ENCODE measurements around the gene PTGR3.
A peak's percentile ranks its signal among the peaks of the same experiment; 100 is the strongest.

The PTGR3 gene

DNA sequence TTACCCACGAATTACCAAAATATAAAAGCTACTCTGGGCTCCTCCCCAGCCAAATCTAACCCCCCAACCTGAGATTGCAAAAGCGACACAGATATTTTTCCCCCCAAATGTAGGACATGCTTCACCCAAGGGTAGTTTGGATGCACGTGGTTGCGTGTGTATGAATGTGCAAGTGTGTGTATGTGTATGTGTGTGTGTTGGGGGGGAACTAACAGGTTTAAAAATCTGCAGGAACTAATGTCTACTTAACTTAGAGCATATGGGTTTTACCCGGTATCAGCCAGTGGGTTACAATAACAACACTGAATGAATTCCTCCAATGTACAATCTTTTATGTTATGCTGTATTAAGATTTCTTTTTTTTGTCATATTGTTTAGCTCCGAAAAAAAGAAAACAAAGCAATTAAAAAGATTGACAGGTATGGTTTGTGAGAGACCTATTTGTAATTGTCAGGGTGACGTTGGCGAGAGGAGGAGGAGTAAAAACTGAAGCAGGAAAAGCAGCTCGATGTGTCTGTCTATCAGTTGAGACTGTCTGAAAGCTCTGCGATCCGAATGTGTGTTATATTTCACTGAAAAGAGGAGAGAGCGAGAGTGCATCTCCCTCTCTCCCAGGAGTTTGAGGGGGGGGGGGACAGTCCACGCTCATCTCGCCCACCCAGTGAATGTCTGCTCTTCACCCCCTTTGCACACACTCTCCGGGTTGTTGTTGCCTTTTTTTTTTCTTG lies 1.5 kb upstream of the PTGR3 start, which contains the start of gene TSHZ1:
Gene TSHZ1 (plus strand): TSS at position 524 of the 728 bp plus-strand sequence. CDS start 1,080 bp downstream, outside the sequence.
- DNase-seq (peak; percentile 79), ATAC-seq (ENCODE audit: insufficient read depth, low read depth) (peak; percentile 56)
- no peaks in the 10 kb centered on the region for H3K27me3 ChIP-seq (ENCODE audit: insufficient read depth, low read length, poor library complexity)
- H3K27ac ChIP-seq (ENCODE audit: low read length), result peak within 1 kb of the TSS; percentile 95
- peaks cover 9% of the 10 kb centered on the region; the same call in 1 of the 2 replicates for H3K36me3 ChIP-seq (ENCODE audit: insufficient read depth, low read length)
- H2AFZ ChIP-seq (ENCODE audit: low read depth, low read length), result peak within 1 kb of the TSS; percentile 65
- peak within 1 kb of the TSS; percentile 42 to 96 for H3K4me3 ChIP-seq (ENCODE audit: low read depth in 1 of 2, low read length in 2 of 2)
- peaks cover 67% of the 10 kb centered on the region for H3K4me1 ChIP-seq (ENCODE audit: insufficient read depth, low read length)
- peak within 1 kb of the TSS; percentile 85 for H3K9ac ChIP-seq (ENCODE audit: low read depth, low read length)
- TF ChIP-seq, protein P1, sequence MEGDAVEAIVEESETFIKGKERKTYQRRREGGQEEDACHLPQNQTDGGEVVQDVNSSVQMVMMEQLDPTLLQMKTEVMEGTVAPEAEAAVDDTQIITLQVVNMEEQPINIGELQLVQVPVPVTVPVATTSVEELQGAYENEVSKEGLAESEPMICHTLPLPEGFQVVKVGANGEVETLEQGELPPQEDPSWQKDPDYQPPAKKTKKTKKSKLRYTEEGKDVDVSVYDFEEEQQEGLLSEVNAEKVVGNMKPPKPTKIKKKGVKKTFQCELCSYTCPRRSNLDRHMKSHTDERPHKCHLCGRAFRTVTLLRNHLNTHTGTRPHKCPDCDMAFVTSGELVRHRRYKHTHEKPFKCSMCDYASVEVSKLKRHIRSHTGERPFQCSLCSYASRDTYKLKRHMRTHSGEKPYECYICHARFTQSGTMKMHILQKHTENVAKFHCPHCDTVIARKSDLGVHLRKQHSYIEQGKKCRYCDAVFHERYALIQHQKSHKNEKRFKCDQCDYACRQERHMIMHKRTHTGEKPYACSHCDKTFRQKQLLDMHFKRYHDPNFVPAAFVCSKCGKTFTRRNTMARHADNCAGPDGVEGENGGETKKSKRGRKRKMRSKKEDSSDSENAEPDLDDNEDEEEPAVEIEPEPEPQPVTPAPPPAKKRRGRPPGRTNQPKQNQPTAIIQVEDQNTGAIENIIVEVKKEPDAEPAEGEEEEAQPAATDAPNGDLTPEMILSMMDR (IDR thresholded peaks at IDR 0.05; ENCODE audit: borderline replicate concordance, extremely low read depth, low read length, poor library complexity, severe bottlenecking), result no peak
- no peak for TF ChIP-seq EZH2 (IDR thresholded peaks at IDR 0.05; ENCODE audit: borderline replicate concordance, low read depth, low read length, severe bottlenecking)
- peak within 1 kb of the TSS; percentile 73 for H3K4me2 ChIP-seq (ENCODE audit: insufficient read depth, low read length)
- no peaks in the 10 kb centered on the region for H3K9me3 ChIP-seq (ENCODE audit: insufficient read depth, low read length, severe bottlenecking)
- H3K79me2 ChIP-seq (ENCODE audit: insufficient read depth, low read length), result peaks cover 86% of the 10 kb centered on the region
- H4K20me1 ChIP-seq (ENCODE audit: insufficient read depth, low read length), result peaks cover 27% of the 10 kb centered on the region

DNA sequence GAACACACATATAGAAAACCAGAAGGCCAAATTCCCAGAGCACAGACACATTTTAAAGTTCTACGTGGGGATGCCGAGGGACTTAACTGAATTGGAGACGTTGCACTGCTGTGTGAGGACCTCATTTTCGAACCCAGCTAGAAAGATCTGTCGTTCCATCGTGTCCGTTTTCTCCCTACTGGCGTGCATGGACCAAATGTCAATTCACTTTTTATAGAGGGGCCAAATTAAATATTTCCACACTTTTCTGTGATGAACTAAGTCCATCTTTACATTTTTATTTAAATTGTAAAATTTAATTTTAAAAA lies 966 bp upstream of the PTGR3 start:
- Histone ChIP-seq H2AFZ (ENCODE audit: low read depth, low read length) (peak overlapping the region; percentile 65), H3K9me3 (ENCODE audit: insufficient read depth, low read length, severe bottlenecking) (no peaks in the 10 kb centered on the region), H3K27me3 (ENCODE audit: insufficient read depth, low read length, poor library complexity) (no peaks in the 10 kb centered on the region), H3K9ac (ENCODE audit: low read depth, low read length) (peak overlapping the region; percentile 85), H3K4me1 (ENCODE audit: insufficient read depth, low read length) (peaks cover 64% of the 10 kb centered on the region), H3K4me3 (ENCODE audit: low read depth in 1 of 2, low read length in 2 of 2) (peak overlapping the region; percentile 42 to 96; a peak in 3 of 4 replicates), H4K20me1 (ENCODE audit: insufficient read depth, low read length) (peaks cover 31% of the 10 kb centered on the region), H3K4me2 (ENCODE audit: insufficient read depth, low read length) (peak overlapping the region; percentile 73), H3K79me2 (ENCODE audit: insufficient read depth, low read length) (peaks cover 86% of the 10 kb centered on the region), H3K27ac (ENCODE audit: low read length) (peak overlapping the region; percentile 95), H3K36me3 (ENCODE audit: insufficient read depth, low read length) (peaks cover 9% of the 10 kb centered on the region; the same call in 1 of the 2 replicates)
- DNase-seq (no peak), ATAC-seq (ENCODE audit: insufficient read depth, low read depth) (no peak)
- TF ChIP-seq, protein P1 (IDR thresholded peaks at IDR 0.05; ENCODE audit: borderline replicate concordance, extremely low read depth, low read length, poor library complexity, severe bottlenecking), result no peak
- TF ChIP-seq EZH2 (IDR thresholded peaks at IDR 0.05; ENCODE audit: borderline replicate concordance, low read depth, low read length, severe bottlenecking), result no peak

DNA sequence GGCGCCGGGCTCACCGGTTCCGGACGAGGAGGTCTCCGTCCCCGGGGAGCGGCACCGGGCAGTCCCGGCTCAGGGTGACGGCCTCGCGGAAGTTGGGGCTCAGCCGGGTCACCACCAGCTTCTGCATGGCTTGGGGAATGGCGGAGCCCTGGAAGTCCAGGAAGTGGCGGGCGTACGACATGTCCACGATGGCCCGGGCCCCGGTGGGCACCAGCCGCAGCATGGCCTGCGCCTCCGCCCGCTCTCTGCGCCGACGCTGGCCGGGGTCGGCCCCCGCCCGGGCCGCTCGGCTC lies 157 bp downstream of the PTGR3 start:
- peak overlapping the region; percentile 97 for H3K4me2 ChIP-seq (ENCODE audit: insufficient read depth, low read length)
- H3K9ac ChIP-seq (ENCODE audit: low read depth, low read length), result peak overlapping the region; percentile 85
- peaks cover 53% of the 10 kb centered on the region for H3K4me1 ChIP-seq (ENCODE audit: insufficient read depth, low read length)
- peak overlapping the region; percentile 95 for H3K27ac ChIP-seq (ENCODE audit: low read length)
- H4K20me1 ChIP-seq (ENCODE audit: insufficient read depth, low read length), result peaks cover 42% of the 10 kb centered on the region
- no peak for DNase-seq
- H3K27me3 ChIP-seq (ENCODE audit: insufficient read depth, low read length, poor library complexity), result no peaks in the 10 kb centered on the region
- peaks cover 14% of the 10 kb centered on the region; the same call in 1 of the 2 replicates for H3K36me3 ChIP-seq (ENCODE audit: insufficient read depth, low read length)
- no peak for ATAC-seq (ENCODE audit: insufficient read depth, low read depth)
- peaks cover 86% of the 10 kb centered on the region for H3K79me2 ChIP-seq (ENCODE audit: insufficient read depth, low read length)
- no peaks in the 10 kb centered on the region for H3K9me3 ChIP-seq (ENCODE audit: insufficient read depth, low read length, severe bottlenecking)
- peak overlapping the region; percentile 79 for H2AFZ ChIP-seq (ENCODE audit: low read depth, low read length)
- peak overlapping the region; percentile 73 to 96; a peak in 3 of 4 replicates for H3K4me3 ChIP-seq (ENCODE audit: low read depth in 1 of 2, low read length in 2 of 2)
- TF ChIP-seq, protein P1 (IDR thresholded peaks at IDR 0.05; ENCODE audit: borderline replicate concordance, extremely low read depth, low read length, poor library complexity, severe bottlenecking), result no peak
- TF ChIP-seq EZH2 (IDR thresholded peaks at IDR 0.05; ENCODE audit: borderline replicate concordance, low read depth, low read length, severe bottlenecking), result no peak
